NCI-H1694 treated with DMSO at 0.1 percent for 48 hours (cell line): Measurements from ENCODE around the gene CERS6.
"Not testable (repeated sequence)": the region's sequence is repeated elsewhere in the genome, so short reads cannot be mapped to it uniquely, and the experiment has no call there.

Experiments
- DNase-seq: peaks from one replicate; lab custom pipeline; 2025; lab: John Stamatoyannopoulos, UW

The CERS6 gene

GRCh38 chr2:168642873-168643272 is 186.8 kb downstream of the CERS6 start:
- no peak for DNase-seq

DNA sequence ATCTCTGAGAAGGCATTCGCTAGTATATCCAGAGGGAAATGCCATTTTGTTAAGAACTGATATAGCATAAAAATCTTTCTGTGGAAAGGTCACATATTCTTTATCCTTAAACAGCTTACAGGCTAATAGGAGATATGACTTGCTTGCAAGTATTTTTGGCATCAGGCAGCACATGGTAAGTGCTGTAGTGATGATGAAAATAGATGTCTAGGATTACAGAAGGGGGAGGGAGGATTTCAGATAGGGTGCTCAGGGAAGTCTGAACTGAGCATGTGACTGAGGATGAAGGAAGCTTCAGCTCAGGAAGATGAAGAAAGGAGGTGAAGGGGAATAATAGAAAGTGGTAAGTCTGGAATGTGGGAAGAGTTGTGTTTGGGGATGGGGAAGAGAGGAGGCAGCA is 187.9 kb downstream of the CERS6 start:
- DNase-seq: no peak

GRCh38 chr2:168645696-168646338 is 189.7 kb downstream of the CERS6 start:
- DNase-seq: no peak

GRCh38 chr2:168649105-168649504 is 193.0 kb downstream of the CERS6 start:
- DNase-seq: no peak

DNA sequence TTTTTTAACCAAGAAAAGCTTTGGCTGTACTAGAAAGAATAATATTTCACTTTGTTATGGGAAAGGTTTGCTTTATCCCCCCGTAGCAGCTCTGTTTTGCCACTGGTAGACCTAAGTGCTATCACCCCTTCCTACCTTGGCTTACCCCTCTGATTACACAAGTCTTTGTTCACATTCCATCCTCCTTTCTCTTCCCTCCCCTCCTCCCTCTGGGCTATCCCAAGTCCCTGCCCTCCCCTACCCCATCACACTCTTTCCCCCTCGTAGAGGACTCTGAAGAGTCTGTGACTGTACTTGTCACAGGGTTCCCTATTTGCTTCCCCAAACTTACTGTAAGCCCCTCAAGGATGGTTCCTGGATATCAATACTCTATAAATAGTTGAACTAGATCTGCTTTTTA is 193.5 kb downstream of the CERS6 start:
- DNase-seq: no peak

DNA sequence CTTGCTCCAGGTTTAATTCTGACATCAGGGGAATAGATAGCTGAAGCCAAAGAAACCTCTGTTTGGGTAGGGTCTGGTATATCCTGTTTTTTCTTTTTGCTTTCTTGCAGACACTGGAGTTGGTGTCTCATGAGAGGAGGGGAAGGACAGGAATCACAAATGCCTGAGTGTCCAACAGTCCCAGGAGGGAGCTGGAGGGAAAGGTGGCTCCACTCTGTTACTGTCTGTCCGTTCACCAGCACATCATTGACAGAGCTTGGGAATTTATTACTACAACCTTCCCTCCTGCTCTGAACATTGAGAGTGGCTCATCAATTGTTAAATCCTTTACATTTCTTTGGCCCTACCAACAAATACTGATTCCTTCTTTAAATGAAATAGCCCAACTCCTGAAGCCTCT is 194.1 kb downstream of the CERS6 start:
- DNase-seq: no peak

- DNase-seq: no peak
Measured at GRCh38 chr2:168650781-168651180, 194.7 kb downstream of the CERS6 start.

GRCh38 chr2:168652997-168653921 is 197.2 kb downstream of the CERS6 start:
- DNase-seq: no peak

- DNase-seq: no peak
Measured at GRCh38 chr2:168654705-168655104, 198.6 kb downstream of the CERS6 start.

- DNase-seq: no peak
Measured at GRCh38 chr2:168655207-168655606, 199.1 kb downstream of the CERS6 start.

DNA sequence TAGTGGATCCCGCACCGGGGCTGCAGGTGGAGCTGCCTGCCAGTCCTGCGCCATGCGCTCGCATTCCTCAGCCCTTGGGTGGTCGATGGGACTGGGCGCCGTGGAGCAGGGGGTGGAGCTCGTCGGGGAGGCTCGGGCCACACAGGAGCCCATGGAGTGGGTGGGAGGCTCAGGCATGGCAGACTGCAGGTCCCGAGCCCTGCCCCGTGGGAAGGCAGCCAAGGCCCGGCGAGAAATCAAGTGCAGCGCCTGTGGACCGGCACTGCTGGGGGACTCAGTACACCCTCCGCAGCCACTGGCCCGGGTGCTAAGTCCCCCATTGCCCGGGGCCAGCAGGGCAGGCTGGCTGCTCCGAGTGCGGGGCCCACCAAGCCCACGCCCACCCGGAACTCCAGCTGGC is 201.3 kb downstream of the CERS6 start:
- DNase-seq: not testable (repeated sequence)

- no peak for DNase-seq
Measured at GRCh38 chr2:168658706-168659105, 202.6 kb downstream of the CERS6 start.

DNA sequence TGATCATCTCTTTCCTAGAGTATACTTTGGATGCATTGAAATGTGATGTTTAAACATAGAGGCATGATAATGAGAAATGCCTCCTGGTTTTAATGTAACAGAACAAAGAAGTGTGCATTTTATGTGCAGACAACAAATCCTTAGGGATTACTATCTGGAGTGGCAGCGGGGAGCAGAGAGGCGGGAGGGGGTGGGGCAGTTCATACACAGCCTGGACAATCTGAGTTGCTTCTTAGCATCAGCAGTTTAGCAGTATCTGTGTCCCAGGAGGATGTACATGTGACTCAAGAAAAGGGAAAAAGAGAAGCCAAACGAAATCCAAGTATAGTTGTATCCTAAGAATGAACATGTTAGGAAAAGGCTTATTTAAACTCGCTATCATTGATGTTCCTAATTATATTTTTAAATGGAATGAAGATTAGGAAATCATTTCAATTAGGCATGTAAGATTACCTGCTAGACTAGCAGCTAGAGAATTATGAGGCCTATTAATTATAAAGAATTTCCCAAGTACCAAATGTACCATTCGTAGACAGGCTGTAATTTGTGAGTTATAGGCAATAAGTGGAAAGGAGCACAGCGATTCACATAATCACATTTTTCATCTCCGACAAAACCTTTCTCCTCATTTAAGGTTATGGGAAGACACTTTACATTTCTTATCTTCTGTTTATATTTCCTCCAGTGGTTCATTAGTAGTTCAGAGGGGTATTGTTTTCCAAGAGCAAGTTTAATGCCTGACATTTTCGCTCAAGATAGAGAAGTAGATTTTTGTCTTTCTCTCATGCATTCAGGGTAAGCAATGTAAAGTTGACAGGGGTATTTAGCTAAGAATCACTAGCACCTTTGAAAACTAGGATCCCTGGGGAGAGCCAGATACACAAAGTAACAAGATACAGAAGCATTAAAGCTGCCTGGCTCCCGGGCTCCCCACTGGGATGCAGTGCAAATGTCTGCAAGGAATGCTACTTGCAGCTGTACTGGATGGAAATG is 205.1 kb downstream of the CERS6 start:
- DNase-seq: no peak

- no peak for DNase-seq
Measured at GRCh38 chr2:168661863-168662256, 205.8 kb downstream of the CERS6 start.

DNA sequence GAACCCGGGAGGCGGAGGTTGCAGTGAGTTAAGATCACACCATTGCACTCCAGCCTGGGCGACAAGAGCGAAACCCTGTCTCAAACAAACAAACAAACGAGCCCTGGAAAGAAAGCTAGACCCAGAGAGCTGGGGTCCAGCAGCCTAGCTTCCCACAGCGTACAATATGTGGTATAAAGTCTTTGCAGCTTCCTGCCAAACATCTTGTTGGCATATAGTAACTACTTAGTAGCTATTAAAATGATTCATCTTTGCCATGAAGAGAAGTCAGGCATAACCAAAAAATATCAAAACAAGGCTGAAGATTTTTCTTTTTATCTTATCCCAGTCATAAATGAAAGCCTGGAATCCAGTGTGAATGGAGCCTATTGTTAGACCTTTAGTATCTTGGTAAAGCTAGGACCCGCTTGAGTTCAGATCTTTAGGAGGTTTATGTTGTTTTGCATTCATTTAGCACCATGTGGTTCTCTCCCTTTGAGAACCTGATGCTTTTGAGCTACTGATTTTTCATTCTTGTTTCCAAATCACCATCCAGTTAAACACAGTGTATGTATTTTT is 206.7 kb downstream of the CERS6 start:
- no peak for DNase-seq

- DNase-seq: no peak
Measured at GRCh38 chr2:168663993-168664392, 207.9 kb downstream of the CERS6 start.

- not testable (repeated sequence) for DNase-seq
Measured at GRCh38 chr2:168664715-168665114, 208.6 kb downstream of the CERS6 start.

GRCh38 chr2:168666339-168666738 is 210.3 kb downstream of the CERS6 start:
- DNase-seq: no peak

DNA sequence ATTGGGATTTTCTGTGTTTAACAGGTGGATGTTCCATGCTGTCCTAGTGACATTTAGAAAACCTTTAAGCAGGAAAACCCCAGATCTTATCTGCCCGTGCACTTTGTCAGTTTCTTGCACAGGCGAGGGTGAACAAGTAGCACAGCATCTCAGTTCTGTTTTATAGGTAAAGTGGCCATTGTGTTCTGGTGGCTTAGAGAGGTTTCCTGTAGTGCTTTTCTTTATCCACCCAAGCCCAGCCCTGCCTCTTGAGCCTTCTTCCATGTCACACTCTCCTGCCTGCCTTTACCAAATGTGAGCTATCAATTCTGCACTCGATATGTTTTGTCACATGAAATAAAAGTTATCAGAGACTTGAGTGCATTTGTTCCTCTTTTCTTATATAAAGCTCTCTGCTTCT is 211.1 kb downstream of the CERS6 start:
- DNase-seq: no peak

DNA sequence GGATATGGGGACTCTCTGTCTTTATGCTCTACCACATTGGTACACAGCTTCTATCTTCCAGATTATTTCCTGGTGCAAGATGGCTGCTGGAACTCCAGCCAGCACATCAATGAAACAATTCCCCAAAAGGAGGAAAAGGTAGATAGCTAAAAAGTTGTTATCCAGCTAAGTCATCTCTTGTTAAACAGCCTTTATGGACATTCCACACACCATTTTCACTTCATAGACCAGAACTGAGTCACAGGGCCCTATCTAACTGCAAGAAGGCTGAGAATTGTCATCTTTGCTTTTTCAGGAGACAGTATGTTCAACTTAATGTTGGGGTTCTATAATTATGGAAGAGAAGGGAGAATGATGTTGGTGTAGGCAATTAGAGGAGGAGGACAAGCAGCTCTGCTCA is 213.1 kb downstream of the CERS6 start:
- DNase-seq: no peak

DNA sequence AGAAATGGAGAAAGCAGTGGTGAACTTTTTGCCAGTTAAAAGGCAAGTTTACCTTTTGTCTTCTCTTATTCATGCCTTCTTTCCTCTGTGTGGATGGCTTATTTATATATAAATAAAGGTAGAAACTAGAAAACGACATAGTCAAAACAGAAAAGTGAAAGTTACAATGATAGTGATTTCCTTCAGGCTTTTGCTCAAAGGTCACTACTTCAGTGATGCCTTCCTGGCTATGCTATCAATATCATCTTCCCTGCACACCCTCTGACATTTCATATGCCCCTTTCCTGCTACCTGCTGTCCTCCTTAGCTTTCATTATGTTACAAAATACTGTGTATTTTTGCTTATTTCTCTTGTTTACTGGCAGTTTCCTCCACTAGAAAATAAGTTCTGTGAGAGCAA is 214.4 kb downstream of the CERS6 start:
- no peak for DNase-seq

GRCh38 chr2:168671932-168672331 is 215.9 kb downstream of the CERS6 start:
- DNase-seq: no peak
